ENCODE results near the gene NFKBIE. TPM values are rescaled to one million over a fixed set of nuclear protein-coding genes. Genes with fewer than 3 reads are reported as not detected.
A peak's percentile ranks its signal among the peaks of the same experiment; 100 is the strongest.

The NFKBIE gene
- total RNA-seq, 1 experiment from 2014 or later: 9.7 TPM

DNA sequence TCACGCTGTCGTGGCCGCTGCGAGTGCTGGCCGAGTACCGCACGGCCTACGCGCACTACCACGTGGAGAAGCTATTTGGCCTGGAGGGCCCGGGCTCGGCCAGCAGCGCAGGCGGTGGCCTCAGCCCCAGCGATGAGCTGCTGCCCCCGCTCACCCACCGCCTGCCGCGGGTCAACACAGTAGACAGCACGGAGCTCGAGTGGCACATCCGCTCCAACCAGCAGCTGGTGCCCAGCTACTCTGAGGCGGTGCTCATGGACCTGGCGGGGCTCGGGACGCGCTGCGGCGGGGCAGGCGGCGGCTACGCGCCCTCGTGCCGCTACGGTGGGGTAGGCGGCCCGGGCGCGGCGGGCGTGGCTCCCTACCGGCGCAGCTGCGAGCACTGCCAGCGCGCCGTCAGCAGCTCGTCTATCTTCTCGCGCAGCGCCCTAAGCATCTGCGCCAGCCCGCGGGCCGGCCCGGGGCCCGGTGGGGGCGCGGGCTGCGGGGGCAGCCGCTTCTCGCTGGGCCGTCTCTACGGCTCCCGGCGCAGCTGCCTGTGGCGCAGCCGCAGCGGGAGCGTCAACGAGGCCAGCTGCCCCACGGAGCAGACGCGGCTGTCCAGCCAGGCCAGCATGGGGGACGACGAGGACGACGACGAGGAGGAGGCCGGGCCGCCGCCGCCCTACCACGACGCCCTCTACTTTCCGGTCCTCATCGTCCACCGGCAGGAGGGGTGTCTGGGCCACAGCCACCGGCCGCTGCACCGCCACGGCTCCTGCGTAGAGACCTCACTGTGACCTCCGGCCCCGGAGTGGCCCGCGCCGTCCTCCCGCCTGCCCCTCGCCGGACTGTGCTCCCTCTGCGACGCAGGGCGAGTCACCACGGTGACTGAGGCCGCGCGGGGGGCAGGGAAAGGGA lies 10.6 kb upstream of the NFKBIE start:
- no peak overlapping the region for H3K4ac ChIP-seq (ENCODE audit: low read depth, low read length)
- H3K14ac ChIP-seq (ENCODE audit: insufficient read depth, low read length): no peak overlapping the region
- H3K23me2 ChIP-seq (ENCODE audit: insufficient read length, low read depth, low read length, poor library complexity, severe bottlenecking): peaks cover 2% of the 10 kb centered on the region
- no peak overlapping the region for H3K4me2 ChIP-seq (ENCODE audit: insufficient read depth, insufficient read length, low read length)
- TF ChIP-seq, protein P1, sequence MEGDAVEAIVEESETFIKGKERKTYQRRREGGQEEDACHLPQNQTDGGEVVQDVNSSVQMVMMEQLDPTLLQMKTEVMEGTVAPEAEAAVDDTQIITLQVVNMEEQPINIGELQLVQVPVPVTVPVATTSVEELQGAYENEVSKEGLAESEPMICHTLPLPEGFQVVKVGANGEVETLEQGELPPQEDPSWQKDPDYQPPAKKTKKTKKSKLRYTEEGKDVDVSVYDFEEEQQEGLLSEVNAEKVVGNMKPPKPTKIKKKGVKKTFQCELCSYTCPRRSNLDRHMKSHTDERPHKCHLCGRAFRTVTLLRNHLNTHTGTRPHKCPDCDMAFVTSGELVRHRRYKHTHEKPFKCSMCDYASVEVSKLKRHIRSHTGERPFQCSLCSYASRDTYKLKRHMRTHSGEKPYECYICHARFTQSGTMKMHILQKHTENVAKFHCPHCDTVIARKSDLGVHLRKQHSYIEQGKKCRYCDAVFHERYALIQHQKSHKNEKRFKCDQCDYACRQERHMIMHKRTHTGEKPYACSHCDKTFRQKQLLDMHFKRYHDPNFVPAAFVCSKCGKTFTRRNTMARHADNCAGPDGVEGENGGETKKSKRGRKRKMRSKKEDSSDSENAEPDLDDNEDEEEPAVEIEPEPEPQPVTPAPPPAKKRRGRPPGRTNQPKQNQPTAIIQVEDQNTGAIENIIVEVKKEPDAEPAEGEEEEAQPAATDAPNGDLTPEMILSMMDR (conservative IDR thresholded peaks at IDR 0.05): no peak
- H3K9me3 ChIP-seq (ENCODE audit: control insufficient read depth, low read depth, low read length): no peaks in the 10 kb centered on the region
- no peak overlapping the region for H4K91ac ChIP-seq (ENCODE audit: insufficient read length, low read depth, low read length)
- no peak overlapping the region for H3K9ac ChIP-seq (ENCODE audit: extremely low read depth, insufficient read length, low read length)
- no peaks in the 10 kb centered on the region for H3K9me3 Mint-ChIP-seq
- no CpG with 5 or more reads among the region's 109 CpGs for WGBS (ENCODE audit: extremely low coverage, insufficient read length, low lambda C conversion rate)
- no peak overlapping the region for H3K4me3 Mint-ChIP-seq
- peak; percentile 63 for DNase-seq
- H3K27me3 Mint-ChIP-seq (ENCODE audit: low read depth): peaks cover 10% of the 10 kb centered on the region
- H3K23ac ChIP-seq (ENCODE audit: insufficient read length, low read depth, low read length): no peak overlapping the region
- H3K4me1 Mint-ChIP-seq: peaks cover 9 to 21% of the 10 kb centered on the region in 2 experiments
- no peak overlapping the region for H3K56ac ChIP-seq (ENCODE audit: insufficient read length, low read depth, low read length)
- no peak overlapping the region for H2AFZ ChIP-seq (ENCODE audit: low read length)
- H2AK5ac ChIP-seq (ENCODE audit: insufficient read length, low read length): no peak overlapping the region
- H3K79me1 ChIP-seq (ENCODE audit: insufficient read depth, low read depth, low read length, poor library complexity, severe bottlenecking): no peaks in the 10 kb centered on the region
- no peaks in the 10 kb centered on the region for H3K27me3 ChIP-seq (ENCODE audit: insufficient read depth, low read length)
- H3T11ph ChIP-seq (ENCODE audit: low read length): no peak overlapping the region
- H3K18ac ChIP-seq (ENCODE audit: insufficient read length, low read depth, low read length): no peak overlapping the region
- no peak overlapping the region for H3K27ac ChIP-seq (ENCODE audit: insufficient read length, low read depth, low read length)
- H2BK20ac ChIP-seq (ENCODE audit: low read depth, low read length, poor library complexity, severe bottlenecking): no peak overlapping the region
- peaks cover 3% of the 10 kb centered on the region for H4K20me1 ChIP-seq (ENCODE audit: control insufficient read depth, insufficient read depth, insufficient read length)
- no peak overlapping the region for H2BK12ac ChIP-seq (ENCODE audit: insufficient read length, low read depth, low read length)
- no peaks in the 10 kb centered on the region for H3K79me2 ChIP-seq (ENCODE audit: insufficient read depth, low read length)
- H3K27ac Mint-ChIP-seq: no peak overlapping the region
- no peak overlapping the region for H2BK15ac ChIP-seq (ENCODE audit: low read depth, low read length)
- H4K8ac ChIP-seq (replicated peaks; ENCODE audit: insufficient read length, low read depth, low read length): no peak overlapping the region
- H2BK5ac ChIP-seq (ENCODE audit: insufficient read length, low read length): no peak overlapping the region
- peaks cover 4% of the 10 kb centered on the region; the same call in 1 of the 2 replicates for H3K4me1 ChIP-seq (ENCODE audit: insufficient read depth, low read length)
- no peaks in the 10 kb centered on the region; a peak in 1 of 7 replicates for H3K36me3 Mint-ChIP-seq (ENCODE audit: insufficient read depth in 1 of 3, low read depth in 3 of 3)
- no peak overlapping the region for H4K5ac ChIP-seq (ENCODE audit: insufficient read length, low read depth, low read length)
- H2BK120ac ChIP-seq (ENCODE audit: low read depth, low read length, poor library complexity, severe bottlenecking): no peak overlapping the region

All from H9 (cell line).